Activated CD8-positive, alpha-beta memory T cell treated with anti-CD3 and anti-CD28 coated beads, Interleukin-2, amount 50 U/mL, for 4 hours (primary cell): Measurements from ENCODE around the gene PTPRN2.
"Not testable (repeated sequence)": the region's sequence is repeated elsewhere in the genome, so short reads cannot be mapped to it uniquely, and the experiment has no call there.

Experiments used
- DNase-seq: peaks from one replicate; pipeline ENCODE4 v3.0.0-alpha.2; 2020

Gene PTPRN2

GRCh38 chr7:158284617-158285382, 302.8 kb downstream of the PTPRN2 start:
- no peak for DNase-seq

GRCh38 chr7:158284121-158284520, 303.5 kb downstream of the PTPRN2 start:
- no peak for DNase-seq

DNA sequence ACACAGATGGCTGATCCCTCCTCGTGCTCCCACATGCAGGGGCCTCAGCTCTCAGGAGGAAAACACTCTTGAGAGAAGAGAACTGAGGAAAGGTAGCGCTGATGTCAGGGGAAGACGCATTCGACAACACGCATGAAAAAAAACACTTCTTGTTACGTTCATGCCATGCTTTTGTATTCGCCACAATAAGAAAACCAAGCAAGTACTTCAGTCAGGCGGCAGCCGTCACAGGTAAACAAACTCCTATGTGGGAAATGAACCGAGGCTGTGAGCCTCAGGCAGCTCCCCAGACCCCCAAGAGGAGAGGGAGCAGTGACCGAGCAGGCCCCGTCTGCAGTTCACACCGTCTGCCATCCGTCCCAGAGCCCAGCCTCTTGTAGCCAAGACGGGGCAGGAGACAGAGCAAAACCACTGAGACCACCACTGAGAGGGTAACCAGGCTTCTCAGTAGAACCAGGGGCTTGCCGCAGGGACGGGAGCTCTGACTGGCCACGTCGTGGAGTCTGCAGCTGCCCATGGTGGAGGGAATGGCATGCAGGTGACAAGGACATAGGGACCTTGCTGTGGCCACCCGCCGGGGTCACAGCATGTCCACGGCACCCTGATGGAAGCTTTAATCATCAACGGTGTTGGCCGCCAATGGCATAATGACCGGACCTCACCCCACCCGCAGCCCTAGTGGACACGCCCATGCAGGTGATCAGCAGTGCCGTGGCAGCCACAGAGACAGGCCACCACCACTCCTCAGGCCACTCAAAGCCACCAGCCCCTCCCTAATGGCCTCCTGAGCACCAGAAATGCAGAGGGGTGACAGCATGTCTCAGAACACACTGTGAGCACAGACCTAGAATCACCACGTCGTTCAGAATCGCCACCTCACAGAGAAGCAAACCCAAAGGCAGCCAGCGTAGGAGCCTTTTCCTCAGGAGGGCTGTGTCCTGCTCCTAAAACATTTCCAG, 304.3 kb downstream of the PTPRN2 start:
- DNase-seq, result no peak

DNA sequence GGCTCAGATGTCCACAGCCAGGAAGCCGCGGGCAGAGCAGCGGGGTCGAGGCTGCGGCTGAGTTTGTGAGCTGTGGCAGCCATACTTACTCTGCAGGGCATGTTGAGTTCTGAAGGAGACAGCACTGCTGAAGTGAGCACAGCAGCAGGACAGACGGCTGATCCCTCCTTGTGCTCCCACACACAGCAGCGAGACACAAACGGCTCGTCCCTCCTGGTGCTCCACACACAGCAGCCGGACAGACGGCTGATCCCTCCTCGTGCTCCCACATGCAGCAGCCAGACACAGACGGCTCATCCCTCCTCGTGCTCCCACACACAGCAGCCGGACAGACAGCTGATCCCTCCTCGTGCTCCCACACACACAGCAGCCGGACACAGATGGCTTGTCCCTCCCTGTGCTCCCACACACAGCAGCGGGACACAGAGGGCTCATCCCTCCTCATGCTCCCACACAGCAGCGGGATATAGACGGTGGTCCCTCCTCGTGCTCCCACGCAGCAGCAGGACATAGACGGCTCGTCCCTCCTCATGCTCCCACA, 305.1 kb downstream of the PTPRN2 start:
- DNase-seq, result no peak

- no peak for DNase-seq
Observed at GRCh38 chr7:158281441-158281840, 306.2 kb downstream of the PTPRN2 start.

- no peak for DNase-seq
Observed at GRCh38 chr7:158280448-158281144, 307.0 kb downstream of the PTPRN2 start.

DNA sequence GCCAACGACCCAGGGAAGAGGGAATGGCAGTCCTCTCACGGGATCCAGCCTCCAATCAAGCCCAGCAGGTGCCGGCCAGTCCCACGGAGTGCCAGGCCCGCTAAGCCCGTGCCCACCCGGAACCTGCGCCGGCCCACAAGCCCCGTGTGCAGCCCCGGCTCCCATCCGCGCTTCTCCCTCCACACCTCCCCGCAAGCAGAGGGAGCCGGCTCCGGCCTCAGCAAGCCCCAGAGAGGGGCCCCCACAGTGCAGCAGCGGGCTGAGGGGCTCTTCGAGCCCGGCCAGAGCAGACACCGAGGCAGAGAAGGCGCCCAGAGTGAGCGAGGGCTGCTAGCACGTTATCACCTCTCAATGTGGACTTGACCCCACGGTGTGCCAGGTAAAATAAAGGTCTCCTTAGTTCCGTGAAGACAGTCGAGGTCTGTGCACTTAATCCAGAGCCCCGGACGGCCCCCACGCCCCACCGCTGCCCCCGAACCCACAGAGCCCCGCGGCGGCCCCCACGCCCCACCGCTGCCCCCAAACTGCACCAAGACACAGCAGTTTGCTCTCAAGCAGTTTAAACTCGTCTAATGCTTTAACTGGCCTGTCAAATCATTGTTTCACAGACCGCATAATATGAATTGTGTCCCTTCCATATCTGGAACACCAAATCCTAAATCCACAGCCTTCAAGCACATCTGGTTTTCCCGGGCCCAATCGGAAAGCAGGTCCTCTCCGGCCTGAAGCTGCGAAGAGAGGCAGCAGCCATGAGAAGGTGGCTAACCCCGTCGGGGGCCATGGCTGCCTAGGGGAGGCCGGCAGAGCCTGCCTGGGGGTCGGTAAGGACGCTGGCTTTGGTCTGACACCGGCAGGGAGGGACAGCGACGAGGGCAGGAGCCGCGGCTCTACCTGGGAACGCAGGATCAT, 307.8 kb downstream of the PTPRN2 start:
- no peak for DNase-seq

GRCh38 chr7:158278745-158279320, 308.8 kb downstream of the PTPRN2 start:
- DNase-seq, result no peak

GRCh38 chr7:158277219-158278141, 310.1 kb downstream of the PTPRN2 start:
- no peak for DNase-seq

DNA sequence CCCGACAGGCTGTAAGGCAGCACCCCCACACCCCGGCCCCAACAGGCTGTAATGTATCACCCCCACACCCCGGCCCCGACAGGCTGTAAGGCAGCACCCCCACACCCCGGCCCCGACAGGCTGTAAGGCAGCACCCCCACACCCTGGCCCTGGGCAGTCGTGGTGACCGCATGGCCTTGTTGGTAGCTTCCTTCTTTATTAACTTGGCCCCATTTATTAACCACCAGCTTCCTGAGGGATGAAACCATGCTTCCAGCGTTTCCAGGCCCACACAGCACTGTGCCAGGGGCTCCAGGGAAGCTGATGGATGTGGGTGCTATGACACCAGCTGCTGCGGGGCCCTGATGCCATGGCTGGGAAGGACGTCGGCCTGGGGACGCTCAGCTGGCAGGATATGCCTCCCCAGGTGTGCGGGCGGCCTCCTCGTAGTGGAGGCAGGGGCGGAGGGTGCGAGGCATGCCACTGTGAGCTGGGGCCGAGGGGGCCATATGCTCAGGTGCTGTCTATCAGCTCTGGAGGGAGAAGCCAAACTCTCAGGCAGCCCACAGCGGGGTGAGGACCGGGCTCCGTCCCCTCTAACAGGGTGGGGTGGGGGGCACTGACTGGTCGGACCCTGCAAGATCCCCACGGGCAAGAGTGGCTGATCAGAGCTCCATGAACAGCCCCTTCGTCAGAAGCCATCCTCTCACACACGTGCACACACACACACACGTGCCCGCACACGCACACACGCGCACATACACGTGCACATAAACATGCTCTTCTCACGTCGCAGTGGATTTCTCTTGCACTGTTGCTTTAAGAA, 311.0 kb downstream of the PTPRN2 start:
- DNase-seq, result no peak

DNA sequence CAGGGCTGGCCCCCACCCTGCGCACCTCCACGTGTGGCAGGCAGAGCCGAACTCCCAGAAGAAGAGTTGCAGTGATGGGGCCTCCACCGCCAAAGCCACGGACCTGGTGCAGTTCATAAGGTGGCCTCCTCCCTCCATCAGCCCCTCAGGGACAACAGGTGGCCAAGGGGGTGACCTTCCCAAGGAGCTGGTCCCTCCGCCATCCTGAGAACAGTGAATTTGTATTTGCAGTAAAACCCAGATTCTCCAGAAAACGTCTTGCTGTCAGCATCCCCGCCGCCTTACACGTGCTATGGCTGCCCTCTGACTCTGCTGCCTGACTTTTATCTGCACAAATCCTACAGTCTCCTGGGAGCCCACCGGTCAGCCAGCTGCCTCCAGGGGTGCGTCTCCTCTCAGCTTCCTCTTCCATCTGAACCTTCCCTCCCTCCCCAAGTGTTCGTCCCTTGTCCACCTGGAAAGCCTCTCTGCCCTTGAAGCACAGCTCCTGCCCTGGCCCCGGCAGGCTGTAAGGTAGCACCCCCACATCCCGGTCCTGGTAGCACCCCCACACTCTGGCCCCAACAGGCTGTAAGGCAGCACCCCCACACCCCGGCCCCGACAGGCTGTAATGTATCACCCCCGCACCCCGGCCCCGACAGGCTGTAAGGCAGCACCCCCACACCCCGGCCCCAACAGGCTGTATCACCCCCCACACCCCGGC, 311.8 kb downstream of the PTPRN2 start:
- DNase-seq, result no peak

- DNase-seq, result no peak
Observed at GRCh38 chr7:158274996-158275395, 312.6 kb downstream of the PTPRN2 start.

- no peak for DNase-seq
Observed at GRCh38 chr7:158274404-158274811, 313.2 kb downstream of the PTPRN2 start.

GRCh38 chr7:158273756-158274342, 313.8 kb downstream of the PTPRN2 start:
- DNase-seq, result not testable (repeated sequence)

- no peak for DNase-seq
Observed at GRCh38 chr7:158273138-158273651, 314.4 kb downstream of the PTPRN2 start.

- no peak for DNase-seq
Observed at GRCh38 chr7:158272509-158273137, 315.0 kb downstream of the PTPRN2 start.

- no peak for DNase-seq
Observed at GRCh38 chr7:158272091-158272490, 315.5 kb downstream of the PTPRN2 start.

GRCh38 chr7:158271646-158272045, 316.0 kb downstream of the PTPRN2 start:
- DNase-seq, result no peak
